Measurements from ENCODE around the gene IWS1.
A peak's percentile ranks its signal among the peaks of the same experiment; 100 is the strongest.
"Not testable (repeated sequence)": the region's sequence is repeated elsewhere in the genome, so short reads cannot be mapped to it uniquely, and the experiment has no call there.

Gene IWS1

GRCh38 chr2:127527001-127527804 lies 914 bp upstream of the IWS1 start:
- Histone ChIP-seq H3K4me2 (ENCODE audit: low read depth, low read length) (peak overlapping the region; percentile 76), H3K27me3 (replicated peaks; ENCODE audit: insufficient read depth, low read length) (no peaks in the 10 kb centered on the region), H3K36me3 (replicated peaks; ENCODE audit: insufficient read depth, low read length) (0 out of 2 replicates have a peak, but pooled peaks cover 4% of the 10 kb centered on the region), H3K4me1 (ENCODE audit: low read length) (peaks cover 10% of the 10 kb centered on the region), H2AFZ (ENCODE audit: low read length) (peak overlapping the region; percentile 53), H3K9me2 (replicated peaks; ENCODE audit: insufficient read depth, low read length) (no peaks in the 10 kb centered on the region), H3F3A (ENCODE audit: insufficient read depth, low read length) (peaks cover 14% of the 10 kb centered on the region), H3K79me2 (ENCODE audit: low read length) (peaks cover 41% of the 10 kb centered on the region), H3K4me3 (ENCODE audit: low read length) (peak overlapping the region; percentile 97), H3K27ac (ENCODE audit: low read length) (peak overlapping the region; percentile 76), H4K20me1 (ENCODE audit: insufficient read depth, low read length) (no peaks in the 10 kb centered on the region), H3K9ac (ENCODE audit: low read length) (peak overlapping the region; percentile 94), H3K9me3 (replicated peaks; ENCODE audit: insufficient read depth, low read length) (no peaks in the 10 kb centered on the region)
- TF ChIP-seq EZH2 (optimal IDR thresholded peaks at IDR 0.05; ENCODE audit: low read depth, low read length) (no peak), EZH2phosphoT487 (IDR thresholded peaks at IDR 0.05; ENCODE audit: low read length) (no peak)
- TF ChIP-seq, protein P1, sequence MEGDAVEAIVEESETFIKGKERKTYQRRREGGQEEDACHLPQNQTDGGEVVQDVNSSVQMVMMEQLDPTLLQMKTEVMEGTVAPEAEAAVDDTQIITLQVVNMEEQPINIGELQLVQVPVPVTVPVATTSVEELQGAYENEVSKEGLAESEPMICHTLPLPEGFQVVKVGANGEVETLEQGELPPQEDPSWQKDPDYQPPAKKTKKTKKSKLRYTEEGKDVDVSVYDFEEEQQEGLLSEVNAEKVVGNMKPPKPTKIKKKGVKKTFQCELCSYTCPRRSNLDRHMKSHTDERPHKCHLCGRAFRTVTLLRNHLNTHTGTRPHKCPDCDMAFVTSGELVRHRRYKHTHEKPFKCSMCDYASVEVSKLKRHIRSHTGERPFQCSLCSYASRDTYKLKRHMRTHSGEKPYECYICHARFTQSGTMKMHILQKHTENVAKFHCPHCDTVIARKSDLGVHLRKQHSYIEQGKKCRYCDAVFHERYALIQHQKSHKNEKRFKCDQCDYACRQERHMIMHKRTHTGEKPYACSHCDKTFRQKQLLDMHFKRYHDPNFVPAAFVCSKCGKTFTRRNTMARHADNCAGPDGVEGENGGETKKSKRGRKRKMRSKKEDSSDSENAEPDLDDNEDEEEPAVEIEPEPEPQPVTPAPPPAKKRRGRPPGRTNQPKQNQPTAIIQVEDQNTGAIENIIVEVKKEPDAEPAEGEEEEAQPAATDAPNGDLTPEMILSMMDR (IDR thresholded peaks at IDR 0.05; ENCODE audit: low read length): no peak
- DNase-seq: peak; percentile 42

- H3K9ac ChIP-seq (ENCODE audit: low read length): peak overlapping the region; percentile 94
- peaks cover 56% of the 10 kb centered on the region for H3K79me2 ChIP-seq (ENCODE audit: low read length)
- H3F3A ChIP-seq (ENCODE audit: insufficient read depth, low read length): peaks cover 14% of the 10 kb centered on the region
- 0 out of 2 replicates have a peak, but pooled peaks cover 5% of the 10 kb centered on the region for H3K36me3 ChIP-seq (replicated peaks; ENCODE audit: insufficient read depth, low read length)
- H3K9me3 ChIP-seq (replicated peaks; ENCODE audit: insufficient read depth, low read length): no peaks in the 10 kb centered on the region
- no peaks in the 10 kb centered on the region for H4K20me1 ChIP-seq (ENCODE audit: insufficient read depth, low read length)
- no peaks in the 10 kb centered on the region for H3K27me3 ChIP-seq (replicated peaks; ENCODE audit: insufficient read depth, low read length)
- no peak for TF ChIP-seq EZH2phosphoT487 (IDR thresholded peaks at IDR 0.05; ENCODE audit: low read length)
- TF ChIP-seq, protein P1 (IDR thresholded peaks at IDR 0.05; ENCODE audit: low read length): no peak
- no peak for TF ChIP-seq EZH2 (optimal IDR thresholded peaks at IDR 0.05; ENCODE audit: low read depth, low read length)
- H2AFZ ChIP-seq (ENCODE audit: low read length): peak overlapping the region; percentile 53
- H3K4me1 ChIP-seq (ENCODE audit: low read length): peaks cover 10% of the 10 kb centered on the region
- H3K9me2 ChIP-seq (replicated peaks; ENCODE audit: insufficient read depth, low read length): no peaks in the 10 kb centered on the region
- peak; percentile 42 for DNase-seq
- H3K27ac ChIP-seq (ENCODE audit: low read length): peak overlapping the region; percentile 76
- H3K4me2 ChIP-seq (ENCODE audit: low read depth, low read length): peak overlapping the region; percentile 76
- H3K4me3 ChIP-seq (ENCODE audit: low read length): peak overlapping the region; percentile 97
These were observed 578 bp downstream of the IWS1 start for GRCh38 chr2:127525691-127526131.

- peaks cover 10% of the 10 kb centered on the region for H3K4me1 ChIP-seq (ENCODE audit: low read length)
- not testable (repeated sequence) for H3K27me3 ChIP-seq (replicated peaks; ENCODE audit: insufficient read depth, low read length); DNase-seq; H3K4me3 ChIP-seq (ENCODE audit: low read length); H3K9me3 ChIP-seq (replicated peaks; ENCODE audit: insufficient read depth, low read length); H2AFZ ChIP-seq (ENCODE audit: low read length); H3K36me3 ChIP-seq (replicated peaks; ENCODE audit: insufficient read depth, low read length); H3K9ac ChIP-seq (ENCODE audit: low read length); H3K27ac ChIP-seq (ENCODE audit: low read length); H3K9me2 ChIP-seq (replicated peaks; ENCODE audit: insufficient read depth, low read length); H4K20me1 ChIP-seq (ENCODE audit: insufficient read depth, low read length); H3K4me2 ChIP-seq (ENCODE audit: low read depth, low read length)
- peaks cover 70% of the 10 kb centered on the region for H3K79me2 ChIP-seq (ENCODE audit: low read length)
- peaks cover 14% of the 10 kb centered on the region for H3F3A ChIP-seq (ENCODE audit: insufficient read depth, low read length)
These were observed 2.0 kb downstream of the IWS1 start for GRCh38 chr2:127524198-127524834.
